Epidermal melanocyte (primary cell): Measurements from ENCODE around the gene RBMX.
"Not testable (repeated sequence)": the region's sequence is repeated elsewhere in the genome, so short reads cannot be mapped to it uniquely, and the experiment has no call there.

ENCODE experiments used
- DNase-seq: peaks from one replicate; pipeline ENCODE4 v3.0.0; 2011; ENCODE audit warnings: low spot score; ENCODE audit not compliant: insufficient read length

RBMX gene

GRCh38 chrX:136880452-136881013 lies at the start of gene RBMX:
Gene RBMX (minus strand): TSS chrX:136880725. CDS start chrX:136879427, 1,298 bp downstream.
- peak; percentile 73 for DNase-seq

GRCh38 chrX:136921438-136921837 lies 40.9 kb upstream of the RBMX start:
- not testable (repeated sequence) for DNase-seq

DNA sequence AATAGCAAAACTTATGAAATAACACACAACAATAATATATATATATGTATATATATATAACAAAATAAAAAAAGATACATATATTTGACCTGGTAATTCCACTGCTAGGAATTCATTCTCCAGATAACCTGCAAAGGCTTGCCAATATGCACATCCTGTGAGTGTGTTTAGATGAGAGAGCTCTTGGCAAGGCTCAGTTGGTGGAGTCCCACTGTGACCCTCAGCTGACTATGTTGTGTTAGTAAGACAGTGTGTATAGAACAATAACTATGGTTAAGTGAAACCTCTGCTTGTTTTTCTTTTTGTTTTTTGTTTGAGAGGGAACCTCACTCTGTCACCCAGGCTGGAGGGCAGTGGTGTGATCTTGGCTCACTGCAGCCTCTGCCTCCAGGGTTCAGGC lies 39.5 kb upstream of the RBMX start:
- no peak for DNase-seq

GRCh38 chrX:136916827-136917226 lies 36.3 kb upstream of the RBMX start:
- no peak for DNase-seq

- DNase-seq, result not testable (repeated sequence)
These were observed 31.1 kb upstream of the RBMX start for GRCh38 chrX:136911661-136912060.

DNA sequence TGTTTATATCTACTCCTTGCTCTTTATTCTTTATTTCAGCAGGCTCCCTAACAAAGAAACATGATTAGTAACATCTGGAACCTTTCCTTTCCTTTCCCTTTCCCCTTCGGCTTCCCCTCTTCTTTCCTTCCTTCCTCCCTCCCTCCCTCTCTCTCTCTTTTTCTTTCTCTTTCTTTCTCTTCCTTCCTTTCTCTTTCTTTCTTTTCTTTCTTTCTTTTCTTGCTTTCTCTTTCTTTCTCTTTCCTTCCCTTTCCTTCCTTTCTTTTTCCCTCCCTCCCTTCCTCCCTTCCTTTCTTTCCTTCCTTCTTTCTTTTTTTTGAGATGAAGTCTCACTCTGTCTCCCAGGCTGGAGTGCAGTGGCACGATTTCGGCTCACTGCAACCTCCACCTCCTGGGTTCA lies 30.7 kb upstream of the RBMX start:
- DNase-seq, result no peak

GRCh38 chrX:136910565-136911035 lies 30.1 kb upstream of the RBMX start:
- no peak for DNase-seq

GRCh38 chrX:136909706-136910564 lies 29.4 kb upstream of the RBMX start:
- DNase-seq, result peak; percentile 62

- peak; percentile 50 for DNase-seq
These were observed 28.7 kb upstream of the RBMX start for GRCh38 chrX:136909119-136909705.

- DNase-seq, result no peak
These were observed 27.1 kb upstream of the RBMX start for GRCh38 chrX:136907621-136908020.

DNA sequence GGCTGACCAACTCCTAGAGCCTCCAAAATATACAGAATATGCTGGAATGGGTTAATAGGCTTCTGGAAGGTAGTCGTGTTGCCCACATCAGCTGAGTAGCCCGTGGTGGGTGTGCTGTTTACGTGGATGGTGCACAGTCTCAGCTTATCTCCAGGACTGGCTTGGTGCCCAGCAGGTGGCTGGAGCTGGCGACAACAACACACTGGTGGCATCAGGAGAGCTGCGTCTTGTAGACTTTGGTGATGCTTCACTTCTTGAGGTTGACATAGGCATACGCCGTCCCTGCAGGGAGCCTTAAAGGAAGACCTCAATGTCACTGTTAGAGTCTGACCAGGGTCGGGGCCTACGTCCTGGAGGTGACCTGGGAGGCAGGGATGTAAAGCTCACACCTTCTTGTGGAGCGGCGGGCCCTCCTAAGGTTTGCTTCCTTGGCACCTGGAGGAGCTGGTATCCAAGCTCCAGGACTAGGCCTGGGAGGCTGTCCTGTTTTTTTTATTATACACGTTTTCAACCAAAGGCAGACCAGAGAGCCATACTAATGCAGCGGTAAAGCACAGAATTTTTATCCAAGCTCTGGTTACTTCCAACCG lies 26.5 kb upstream of the RBMX start:
- DNase-seq, result no peak

- not testable (repeated sequence) for DNase-seq
These were observed 23.5 kb upstream of the RBMX start for GRCh38 chrX:136904067-136904466.

GRCh38 chrX:136900071-136900470 lies 19.5 kb upstream of the RBMX start:
- DNase-seq, result not testable (repeated sequence)

GRCh38 chrX:136899221-136899620 lies 18.7 kb upstream of the RBMX start:
- DNase-seq, result no peak

DNA sequence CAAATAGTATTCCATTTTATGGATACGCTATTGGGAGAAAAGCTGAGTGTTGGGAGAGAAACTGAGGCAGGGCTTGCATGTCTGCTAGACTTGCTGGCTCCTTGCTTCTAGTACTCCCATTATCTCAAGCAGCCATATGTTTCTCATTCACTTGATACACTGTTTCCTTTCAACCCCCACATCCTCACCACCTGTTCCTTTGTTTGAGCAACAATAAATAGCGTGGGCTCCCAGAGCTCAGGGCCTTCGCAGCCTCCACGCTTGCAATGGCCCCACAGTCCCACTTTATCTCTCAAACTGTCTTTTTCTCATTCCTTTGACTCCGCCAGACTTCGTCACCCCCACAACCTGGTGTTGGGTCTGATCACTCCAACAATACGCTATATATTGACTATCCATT lies 18.2 kb upstream of the RBMX start:
- DNase-seq, result not testable (repeated sequence)

- DNase-seq, result no peak
These were observed 15.8 kb upstream of the RBMX start for GRCh38 chrX:136896121-136896914.

DNA sequence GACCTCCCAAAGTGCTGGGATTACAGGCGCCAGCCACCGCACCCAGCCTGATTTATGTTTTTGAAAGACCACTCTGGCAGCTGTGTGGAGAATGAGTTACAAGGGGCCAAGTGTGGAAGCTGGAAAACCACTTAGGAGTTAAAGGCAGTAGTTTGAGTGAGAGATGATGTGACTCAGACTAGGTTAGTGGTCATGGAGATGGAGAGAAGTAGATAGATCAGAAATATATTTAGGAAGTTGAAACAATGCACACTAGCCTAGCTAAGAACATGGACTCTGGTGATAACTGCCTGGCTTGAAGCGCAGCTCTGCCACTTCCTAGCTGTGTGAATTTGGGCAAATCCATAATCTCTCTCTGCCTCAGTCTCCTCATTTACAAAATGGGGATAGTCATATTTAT lies 11.9 kb upstream of the RBMX start:
- DNase-seq, result no peak

DNA sequence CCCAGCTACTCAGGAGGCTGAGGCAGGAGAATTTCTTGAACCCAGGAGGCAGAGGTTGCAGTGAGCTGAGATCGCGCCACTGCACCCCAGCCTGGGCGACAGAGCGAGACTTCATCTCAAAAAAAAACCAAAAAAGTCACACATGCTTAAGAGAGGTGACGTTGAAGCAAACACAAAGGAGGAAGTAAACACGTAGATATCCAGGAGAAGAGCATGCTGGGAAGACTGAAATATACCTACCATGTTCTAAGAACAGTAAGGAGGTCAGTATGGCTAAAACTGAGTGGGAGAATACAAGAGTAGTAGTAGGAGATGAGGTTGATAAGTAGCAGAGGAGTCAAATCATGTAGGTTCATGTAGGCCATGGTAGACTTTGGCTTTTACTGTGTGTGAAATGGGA lies 10.1 kb upstream of the RBMX start:
- not testable (repeated sequence) for DNase-seq

GRCh38 chrX:136889269-136889668 lies 8.7 kb upstream of the RBMX start:
- no peak for DNase-seq

DNA sequence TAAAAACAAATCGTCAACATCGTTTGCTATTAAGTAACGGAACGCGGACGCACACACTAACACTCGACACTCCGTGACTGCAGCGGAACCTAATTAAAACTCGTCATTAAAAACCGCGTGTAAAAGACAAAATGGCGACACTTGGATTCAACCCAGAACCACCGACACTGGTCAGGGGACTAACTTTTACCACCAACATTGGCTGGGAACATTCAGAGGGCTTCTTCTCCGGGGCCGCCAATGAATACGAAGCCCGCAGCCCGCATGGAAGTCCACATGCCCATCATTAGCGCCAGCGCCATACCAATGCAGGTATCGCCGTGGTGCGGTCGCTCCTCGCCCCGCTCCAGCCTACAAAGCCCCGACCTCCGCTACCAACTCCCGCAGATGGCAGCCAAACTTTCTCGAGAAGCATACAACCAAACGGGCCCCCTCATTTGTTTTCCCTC lies 498 bp downstream of the RBMX start:
- no peak for DNase-seq
